GM19240 (cell line): ENCODE data around the gene CD81.

ENCODE experiments used
- DNase-seq: peaks from one replicate; pipeline ENCODE4 v3.0.0; 2011; ENCODE audit warnings: low spot score; ENCODE audit not compliant: insufficient read length

The CD81 gene

DNA sequence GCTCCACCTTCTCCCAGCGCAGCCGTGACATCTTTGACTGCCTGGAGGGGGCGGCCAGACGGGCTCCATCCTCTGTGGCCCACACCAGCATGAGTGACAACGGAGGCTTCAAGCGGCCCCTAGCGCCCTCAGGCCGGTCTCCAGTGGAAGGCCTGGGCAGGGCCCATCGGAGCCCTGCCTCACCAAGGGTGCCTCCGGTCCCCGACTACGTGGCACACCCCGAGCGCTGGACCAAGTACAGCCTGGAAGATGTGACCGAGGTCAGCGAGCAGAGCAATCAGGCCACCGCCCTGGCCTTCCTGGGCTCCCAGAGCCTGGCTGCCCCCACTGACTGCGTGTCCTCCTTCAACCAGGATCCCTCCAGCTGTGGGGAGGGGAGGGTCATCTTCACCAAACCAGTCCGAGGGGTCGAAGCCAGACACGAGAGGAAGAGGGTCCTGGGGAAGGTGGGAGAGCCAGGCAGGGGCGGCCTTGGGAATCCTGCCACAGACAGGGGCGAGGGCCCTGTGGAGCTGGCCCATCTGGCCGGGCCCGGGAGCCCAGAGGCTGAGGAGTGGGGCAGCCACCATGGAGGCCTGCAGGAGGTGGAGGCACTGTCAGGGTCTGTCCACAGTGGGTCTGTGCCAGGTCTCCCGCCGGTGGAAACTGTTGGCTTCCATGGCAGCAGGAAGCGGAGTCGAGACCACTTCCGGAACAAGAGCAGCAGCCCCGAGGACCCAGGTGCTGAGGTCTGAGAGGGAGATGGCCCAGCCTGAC is 26.0 kb downstream of the CD81 start:
- no peak for DNase-seq

DNA sequence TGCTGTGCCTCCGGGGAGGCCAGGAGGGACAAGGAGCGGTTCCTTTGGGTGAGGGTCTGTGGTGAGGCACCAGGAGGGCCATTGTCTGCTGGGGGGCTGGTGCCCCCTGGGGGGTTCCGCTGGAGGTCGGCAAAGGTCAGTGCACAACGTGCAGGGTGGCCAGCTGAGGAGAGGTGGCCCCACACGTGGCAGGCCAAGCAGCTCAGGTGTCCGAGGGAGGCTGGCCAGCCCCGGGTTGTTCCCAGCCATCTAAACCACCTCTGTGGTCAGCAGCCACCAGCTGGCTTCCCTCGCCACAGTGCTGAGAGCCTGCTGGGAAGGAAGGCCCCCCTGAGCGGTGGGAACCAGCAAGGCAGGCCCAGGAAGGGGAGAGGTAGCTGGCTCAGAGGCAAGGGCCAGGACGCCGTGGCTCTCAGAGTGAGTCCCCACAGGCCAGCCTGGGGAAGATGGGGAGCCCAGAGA is 27.7 kb downstream of the CD81 start:
- no peak for DNase-seq

DNA sequence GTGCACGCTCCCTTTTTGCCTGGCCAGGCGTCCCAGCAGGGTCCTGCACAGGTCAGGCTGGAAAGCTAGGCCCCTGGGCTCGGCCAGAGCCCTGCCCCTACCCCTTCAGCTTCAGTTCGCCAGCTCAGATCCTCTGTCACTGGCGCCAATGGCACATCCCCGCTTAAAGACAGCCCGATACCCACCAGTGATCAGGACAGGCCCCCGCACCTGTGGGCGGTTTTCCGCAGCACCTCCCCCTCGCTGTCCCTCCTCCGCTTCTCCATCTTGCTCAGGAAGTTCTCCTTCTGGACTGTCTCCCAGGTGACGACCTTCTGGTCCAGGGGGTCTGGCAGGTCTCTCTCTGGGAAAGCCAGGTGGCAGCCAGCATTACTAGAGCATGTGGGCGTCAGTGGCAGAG is 29.3 kb downstream of the CD81 start:
- DNase-seq, result no peak

DNA sequence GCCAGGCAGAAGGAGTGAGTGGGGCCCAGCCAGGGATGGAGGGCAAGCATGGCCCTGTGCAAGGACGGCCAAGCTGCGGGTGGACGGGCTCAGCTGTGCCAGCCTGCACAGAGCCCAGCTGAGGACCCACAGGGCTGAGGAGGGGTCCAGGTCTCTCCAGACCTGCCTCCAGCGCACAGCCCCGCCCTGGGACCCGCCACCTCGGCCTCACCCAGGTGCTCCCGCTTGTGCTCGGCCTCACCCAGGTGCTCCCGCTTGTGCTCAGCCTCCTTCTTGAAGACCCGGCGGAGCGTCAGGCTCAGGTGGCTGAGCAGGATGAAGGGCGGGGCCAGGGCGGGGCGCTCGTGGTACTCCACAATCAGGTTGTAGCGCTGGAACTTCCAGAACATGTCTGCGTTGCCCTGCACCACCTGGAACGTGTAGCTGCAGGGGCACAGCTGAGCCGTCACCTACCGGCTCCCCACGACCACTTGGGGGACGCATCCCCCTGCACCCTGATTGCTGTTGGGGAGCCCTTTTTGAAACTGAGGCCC is 29.8 kb downstream of the CD81 start:
- DNase-seq, result no peak

DNA sequence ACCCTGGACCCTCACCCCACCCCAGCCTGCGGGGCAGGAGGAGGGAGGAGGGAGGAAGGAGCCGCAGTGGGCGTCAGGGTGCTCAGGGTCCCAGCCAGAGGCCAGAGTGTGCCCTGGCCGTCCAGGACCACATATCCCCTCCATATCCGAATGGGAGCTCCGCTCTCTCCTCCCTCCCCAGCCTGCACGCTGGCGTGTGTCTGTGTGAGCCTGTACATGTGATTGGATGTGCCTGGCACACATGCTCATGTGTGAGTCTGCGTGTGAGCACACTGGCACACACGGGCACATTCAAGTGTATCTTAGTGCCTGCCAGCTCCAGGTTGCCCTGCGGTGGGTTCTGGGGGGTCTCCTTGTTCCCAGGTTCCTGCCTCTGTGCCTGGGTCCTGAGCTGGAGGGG is 31.6 kb downstream of the CD81 start:
- DNase-seq, result no peak

DNA sequence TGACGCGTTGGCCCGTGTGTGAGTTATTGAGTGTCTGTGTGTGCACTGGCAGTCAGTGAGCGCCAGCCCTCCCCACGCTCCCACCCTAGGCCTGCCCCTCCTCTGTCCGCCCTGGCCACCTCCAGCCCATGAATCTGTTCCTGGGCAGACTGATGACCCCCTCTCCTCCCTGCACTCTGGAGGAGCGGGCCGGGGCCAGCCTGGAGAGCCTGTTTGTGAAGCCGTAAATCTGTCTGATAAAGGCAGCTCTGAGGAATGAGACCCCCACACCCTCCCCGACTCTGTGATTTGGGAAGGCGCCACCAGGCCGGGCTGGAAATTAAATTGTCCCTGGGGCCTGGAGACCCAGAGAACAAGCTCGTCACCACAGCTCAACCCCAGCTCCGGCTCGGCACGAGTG is 32.0 kb downstream of the CD81 start:
- DNase-seq, result no peak

DNA sequence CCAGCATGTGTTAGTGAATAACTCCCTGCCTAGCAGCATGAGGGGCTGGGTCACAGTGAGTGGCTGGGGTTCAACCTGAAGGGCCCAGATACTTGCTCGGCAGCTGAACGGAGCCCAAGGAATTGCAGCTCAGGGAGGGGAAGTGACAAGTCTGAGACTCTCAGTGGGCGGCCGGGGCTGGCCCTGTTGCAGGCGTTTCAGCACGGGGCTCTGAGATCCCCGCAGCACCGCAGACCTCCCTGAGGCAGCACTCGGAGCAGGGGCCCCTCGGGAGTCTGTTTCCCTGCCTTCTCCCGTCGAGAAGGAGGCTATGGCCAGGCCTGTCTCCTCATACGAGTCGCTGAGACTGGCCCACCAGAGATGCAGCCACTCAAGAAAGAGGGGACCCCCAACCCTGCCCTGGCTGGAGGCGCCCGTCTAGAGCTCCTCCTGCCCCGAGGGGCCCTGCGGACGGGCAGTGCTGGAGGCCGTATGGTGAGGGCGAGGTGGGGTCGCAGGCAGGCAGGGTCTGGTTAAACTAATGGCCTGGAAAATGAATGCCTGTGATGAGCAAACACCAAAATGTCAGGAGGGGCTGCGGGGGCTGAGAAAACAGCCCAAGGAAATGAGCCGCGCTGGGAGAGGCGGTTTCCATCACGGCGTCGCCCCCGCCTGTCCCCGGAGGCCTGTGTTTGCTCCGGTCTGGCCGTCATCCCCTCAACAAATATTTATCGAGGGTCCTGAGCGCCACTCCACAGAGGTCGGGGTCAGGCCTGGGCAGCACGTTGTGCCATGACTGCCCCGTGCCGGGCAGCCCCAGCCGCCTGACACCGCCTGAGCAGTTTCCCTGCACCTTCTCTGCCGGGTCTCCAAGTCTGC is 32.7 kb downstream of the CD81 start:
- DNase-seq, result no peak

DNA sequence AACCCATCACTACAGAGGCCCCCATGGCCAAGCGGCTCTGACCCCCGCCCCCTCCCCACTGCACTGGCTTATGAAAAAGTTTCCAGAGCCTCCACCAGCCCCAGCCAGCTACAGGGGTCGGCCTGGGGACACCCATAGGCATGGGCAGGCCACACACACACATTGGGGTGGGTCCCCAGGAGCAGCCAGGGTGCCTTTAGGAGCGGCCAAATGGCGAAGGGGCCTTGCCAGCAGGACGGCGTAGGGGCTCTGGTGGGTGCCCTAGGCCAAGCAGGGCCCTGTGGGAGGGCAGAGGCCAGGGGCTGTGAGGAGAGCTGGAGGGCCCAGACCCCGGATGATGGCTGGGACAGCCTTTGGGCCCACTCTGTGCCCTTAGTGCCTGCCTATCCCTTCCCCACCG is 33.5 kb downstream of the CD81 start:
- DNase-seq, result no peak

DNA sequence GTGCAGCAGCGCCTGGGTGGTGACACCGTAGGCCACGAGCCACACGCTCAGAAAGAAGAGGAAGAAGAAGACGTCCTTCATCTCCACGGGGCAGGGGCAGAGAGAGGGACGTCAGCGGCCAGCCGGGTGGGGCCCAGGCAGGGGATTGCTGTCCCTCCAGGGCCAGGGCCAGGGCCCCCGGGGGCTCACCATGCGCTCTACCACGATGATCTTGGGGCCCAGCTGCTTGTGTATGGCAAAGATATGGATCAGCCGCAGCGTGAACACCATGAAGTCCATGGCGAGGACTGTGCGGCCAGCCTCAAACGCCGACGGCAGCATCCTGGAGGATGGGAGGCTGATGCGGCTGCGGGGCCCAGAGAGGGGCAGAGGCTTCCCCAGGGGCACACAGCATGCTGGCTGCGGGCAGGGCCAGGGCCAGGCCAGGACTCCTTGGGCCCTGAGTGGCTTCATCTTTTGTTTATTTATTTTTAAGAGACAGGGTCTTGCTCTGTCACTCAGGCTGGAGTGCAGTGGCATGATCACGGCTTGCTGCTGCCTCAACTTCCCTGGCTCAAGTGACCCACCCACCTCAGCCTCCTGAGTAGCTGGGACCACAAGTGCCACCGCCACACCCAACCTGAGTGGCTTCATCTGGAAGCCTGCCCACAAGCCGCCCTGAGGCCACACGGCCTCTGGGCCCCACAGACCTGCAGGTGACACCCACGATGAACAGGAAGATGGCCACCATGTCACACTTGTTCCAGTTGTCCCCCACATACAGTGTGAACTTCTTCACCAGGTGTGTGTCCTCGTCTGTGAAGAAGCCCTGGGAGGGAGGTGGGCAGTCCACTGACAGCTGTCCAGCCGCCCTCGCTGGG is 34.6 kb downstream of the CD81 start:
- DNase-seq, result no peak

DNA sequence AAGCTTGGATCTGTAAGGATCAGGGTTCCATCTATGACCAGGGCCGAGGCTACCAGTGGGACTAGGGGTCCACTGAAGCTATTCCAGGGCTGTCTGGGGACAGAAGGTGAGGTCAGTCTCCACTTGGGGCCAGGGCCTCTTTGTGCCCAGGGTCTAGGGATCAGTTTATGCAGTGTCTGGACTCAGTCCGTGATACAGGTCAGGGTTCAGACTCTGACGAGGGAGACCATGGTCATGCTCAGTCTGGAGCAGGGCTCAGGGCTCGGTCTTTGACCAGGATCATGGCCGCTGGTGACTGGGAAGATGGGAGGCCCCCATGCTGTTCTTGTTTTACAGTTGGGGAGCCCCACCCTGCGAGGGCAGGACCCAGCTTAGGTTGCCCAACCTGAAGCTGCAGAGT is 35.2 kb downstream of the CD81 start:
- DNase-seq, result no peak

DNA sequence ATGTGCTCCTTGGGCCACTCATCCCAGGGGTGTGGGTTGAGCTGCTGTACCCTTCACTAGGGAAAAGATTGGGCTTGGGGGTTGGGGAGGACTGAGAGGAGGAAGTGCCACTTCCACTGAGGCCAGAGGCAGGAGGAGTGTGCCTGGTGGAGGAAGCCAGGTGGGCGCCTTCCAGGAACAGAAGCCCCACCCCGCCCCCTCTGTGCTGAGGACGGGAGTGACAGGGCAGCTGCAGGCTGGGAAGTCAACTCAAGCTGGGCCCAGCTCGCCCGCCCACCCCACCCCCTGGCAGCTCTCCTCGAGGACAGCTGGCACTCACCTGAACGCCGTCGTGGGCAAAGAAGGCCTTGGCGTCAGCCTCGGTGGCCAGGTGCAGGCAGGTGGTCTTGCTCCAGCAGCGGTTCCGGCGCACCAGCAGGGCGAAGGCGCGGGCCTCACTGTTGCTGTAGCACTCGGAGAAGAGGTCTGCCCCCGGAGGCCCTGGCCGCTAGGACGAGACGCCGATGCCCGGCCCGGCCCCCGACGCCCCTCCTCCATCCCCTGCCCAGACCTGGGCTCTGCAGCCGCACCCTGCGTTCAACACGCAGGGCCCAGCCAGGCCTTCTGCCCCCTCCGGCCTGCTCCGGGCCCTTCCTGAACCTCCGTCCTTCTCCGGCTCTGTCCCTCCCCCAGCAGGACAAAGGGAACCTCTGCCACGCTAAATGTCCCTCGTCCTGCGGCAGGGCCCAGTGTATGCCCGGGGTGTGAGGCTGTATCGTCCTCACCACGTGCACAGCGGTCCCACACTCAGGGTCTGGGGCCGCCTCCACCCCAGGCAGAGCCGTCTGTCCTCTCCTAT is 36.9 kb downstream of the CD81 start:
- no peak for DNase-seq

DNA sequence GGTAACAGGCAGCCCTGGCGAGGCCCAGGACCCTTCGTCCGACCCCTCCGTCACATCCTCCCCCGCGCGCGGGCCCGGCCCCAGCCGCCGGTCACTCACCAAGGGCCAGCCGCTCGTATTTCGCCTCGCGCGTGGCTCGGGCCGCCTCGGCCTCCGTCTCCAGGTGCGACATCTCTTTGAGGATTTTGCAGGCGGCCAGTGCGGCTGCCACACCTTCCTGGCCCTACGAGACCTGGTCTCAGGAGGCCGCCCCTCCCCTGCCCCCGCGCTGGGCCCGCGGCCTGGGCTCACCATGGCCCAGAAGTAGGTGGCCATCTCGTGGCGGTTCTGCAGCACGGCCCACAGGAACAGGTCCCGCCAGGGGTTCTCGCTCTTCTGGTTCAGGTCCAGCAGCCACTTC is 37.5 kb downstream of the CD81 start:
- no peak for DNase-seq

DNA sequence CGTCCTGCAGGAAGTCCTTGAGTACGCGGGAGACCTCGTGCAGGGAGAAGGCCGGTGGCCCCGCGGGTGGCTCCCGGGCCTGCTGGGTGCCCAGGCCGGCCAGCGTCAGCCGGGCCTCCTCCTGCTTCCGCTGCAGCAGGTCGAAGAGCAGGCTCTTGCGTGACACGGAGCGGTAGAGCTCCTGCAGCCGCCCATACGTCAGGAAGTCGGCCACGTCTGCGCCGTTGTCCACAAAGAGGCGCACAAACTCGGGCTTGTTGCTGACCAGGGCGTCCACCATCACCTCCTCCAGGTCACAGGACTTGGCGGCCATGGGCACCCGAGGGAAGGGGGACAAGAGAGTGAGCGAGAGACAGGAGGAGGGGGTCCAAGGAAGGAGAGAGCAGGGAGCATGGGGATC is 38.1 kb downstream of the CD81 start:
- no peak for DNase-seq

DNA sequence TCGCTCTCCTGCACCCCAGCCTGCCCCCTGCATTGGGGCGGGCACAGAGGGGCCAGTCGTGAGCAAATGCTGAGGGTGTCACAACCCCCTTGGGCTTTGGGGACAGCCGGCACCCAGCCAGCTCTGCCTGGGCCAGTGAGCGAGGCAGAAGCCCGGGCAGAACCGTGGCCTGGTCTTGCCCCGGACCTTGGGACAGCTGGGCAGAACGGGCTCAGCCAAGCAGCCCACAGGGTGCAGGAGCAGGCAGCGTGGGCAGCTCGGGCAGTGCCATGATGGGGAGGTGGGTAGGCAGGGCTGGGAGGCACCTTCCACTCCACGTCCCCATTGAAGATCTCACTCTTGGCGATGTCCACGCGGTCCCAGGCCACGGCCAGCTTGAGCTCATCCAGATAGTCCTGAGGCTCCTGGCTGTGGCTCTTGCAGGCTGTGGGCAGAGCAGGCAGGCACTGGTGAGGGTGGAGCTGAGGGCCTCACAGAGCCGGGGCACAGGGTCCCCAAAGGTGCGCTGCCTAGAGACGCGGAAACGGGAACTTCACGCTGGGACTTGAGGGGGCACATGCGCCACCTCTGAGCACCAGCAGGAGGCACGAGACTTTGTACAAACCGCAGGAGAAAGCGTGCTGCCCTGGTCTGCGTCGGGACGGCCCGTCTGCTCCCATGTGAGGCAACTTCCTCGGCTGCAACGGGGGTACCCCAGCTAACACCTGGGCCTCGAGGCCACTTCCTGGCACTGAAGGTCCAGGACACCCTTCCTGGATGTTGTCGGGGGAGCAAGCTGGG is 38.7 kb downstream of the CD81 start:
- no peak for DNase-seq

DNA sequence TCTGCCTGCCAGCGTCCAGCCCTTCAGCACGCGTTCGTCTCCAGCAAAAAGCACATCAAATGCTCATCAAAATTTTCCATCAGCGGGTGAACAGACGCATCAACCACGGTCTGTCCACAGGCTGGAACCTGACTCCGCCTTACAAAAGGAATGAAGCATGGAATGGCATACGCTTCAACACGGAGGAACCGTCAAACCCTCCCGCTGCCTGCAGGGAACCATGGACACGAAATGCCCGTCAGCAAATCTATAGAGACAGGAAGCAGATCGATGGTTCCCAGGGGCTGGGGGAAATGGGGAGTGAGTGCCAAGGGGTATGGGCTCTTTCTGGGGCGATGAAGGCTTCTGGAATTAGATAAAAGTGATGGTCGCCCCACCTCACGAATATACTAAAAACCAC is 39.7 kb downstream of the CD81 start:
- DNase-seq, result no peak

DNA sequence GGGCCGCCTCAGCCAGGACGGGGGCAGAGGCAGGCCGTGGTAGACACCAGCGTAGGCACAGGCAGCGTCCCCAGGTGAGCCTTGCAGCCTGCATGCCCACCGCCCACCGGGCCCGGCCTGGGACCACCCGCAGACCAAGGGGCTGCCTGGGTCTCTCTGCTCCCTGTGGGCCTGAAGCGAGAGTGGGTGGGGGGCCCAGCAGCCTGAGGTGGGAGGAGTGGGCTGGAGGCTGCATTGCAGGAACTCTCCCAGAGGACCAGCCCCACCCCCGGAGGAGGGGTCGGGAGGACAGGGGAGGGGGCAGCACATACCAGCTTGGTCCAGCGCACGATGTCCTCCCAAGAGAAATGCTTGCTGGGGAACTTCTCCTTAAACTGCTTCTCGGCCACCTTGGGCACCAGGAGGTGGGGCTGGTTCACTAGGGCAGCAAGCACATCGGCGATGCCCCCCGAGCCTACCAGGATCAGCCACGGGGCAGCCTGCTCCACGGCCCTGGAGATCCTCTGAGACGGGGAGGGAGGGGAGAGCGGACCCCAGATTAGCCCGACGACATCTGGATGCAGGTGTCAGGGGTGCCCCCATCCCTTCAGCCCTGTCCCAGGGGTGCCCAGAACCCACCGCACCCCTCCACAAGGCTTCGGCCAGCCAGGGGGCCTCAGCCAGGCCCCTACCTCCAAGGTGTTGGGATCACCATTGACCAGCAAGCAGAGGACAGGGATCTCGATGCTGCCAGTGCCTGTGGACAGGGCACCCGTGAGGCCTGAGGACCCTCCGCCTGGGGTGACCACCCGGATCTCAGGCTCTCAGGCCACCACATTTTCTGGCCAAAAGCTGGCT is 41.0 kb downstream of the CD81 start:
- no peak for DNase-seq

DNA sequence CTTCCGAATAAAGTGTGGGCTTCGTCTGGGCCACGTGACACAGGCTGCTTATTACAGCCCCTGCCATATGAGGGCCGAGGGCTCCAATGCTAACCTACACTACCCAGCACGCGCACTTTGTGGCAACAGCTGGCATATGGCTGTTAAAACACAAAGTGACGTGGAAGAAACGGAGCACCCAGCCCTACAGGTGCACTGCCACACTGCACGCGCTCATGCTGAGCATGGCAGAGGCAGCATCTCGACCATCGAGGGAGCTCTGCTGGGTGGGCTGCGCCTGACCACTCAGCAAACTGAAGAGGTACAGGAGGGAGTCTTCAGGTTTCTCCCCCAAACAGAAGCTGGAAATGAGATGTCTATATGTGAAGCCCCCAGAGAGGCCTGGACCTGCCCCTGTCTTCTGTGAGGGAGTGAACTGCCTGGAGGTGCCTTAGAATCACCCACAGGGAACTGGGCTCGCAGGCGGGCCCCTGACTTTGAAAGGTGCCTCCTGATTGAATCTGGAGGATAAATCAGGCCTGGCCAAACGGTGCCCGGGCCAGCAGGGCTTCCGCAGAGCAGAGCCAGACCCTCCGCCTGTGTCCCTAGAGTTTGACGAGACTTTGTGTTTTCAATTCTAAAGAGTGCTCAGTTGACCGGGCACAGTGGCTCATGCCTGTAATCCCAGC is 41.7 kb downstream of the CD81 start:
- DNase-seq, result no peak
